WTC11 (cell line): ENCODE results near the gene NELL2. TPM values are rescaled to one million over a fixed set of nuclear protein-coding genes. Genes with fewer than 3 reads are reported as not detected.

ENCODE experiments used
- ATAC-seq: fragments of 200-7000 bp; cut with Tn5 transposase; 2 replicates; pipeline ENCODE4 v1.10.0; 2021; ENCODE audit warnings: mild to moderate bottlenecking, moderate library complexity
- CTCF ChIA-PET: fragments of 300-600 bp; sonication (Branson Sonifier 250); formaldehyde crosslinking; loops from one replicate; lab custom pipeline; 2021; ENCODE audit warnings: antibody characterized with exemption; lab: Charles Lee
- POLR2A ChIA-PET: fragments of 350-600 bp; sonication (Branson Sonifier 250); formaldehyde crosslinking; loops from one replicate; lab custom pipeline; 2021; ENCODE audit warnings: antibody characterized with exemption; lab: Charles Lee
- DNase-seq: peaks from one replicate; pipeline ENCODE4 v3.0.0; 2021; ENCODE audit warnings: low spot score
- H3K27ac Mint-ChIP-seq: 2 replicates; pipeline ENCODE4 v1.8.0; 2021; ENCODE audit warnings: mixed read lengths
- H3K27me3 Mint-ChIP-seq: 2 replicates; pipeline ENCODE4 v1.8.0; 2021; ENCODE audit warnings: low read depth, mild to moderate bottlenecking, moderate library complexity, mixed read lengths
- H3K36me3 Mint-ChIP-seq: 2 replicates; pipeline ENCODE4 v1.8.0; 2021; ENCODE audit warnings: mixed read lengths
- H3K4me1 Mint-ChIP-seq: 2 replicates; pipeline ENCODE4 v1.8.0; 2022; ENCODE audit warnings: mixed read lengths
- H3K4me3 Mint-ChIP-seq: 2 replicates; pipeline ENCODE4 v1.8.0; 2021; ENCODE audit warnings: mild to moderate bottlenecking, moderate library complexity, mixed read lengths
- H3K9me3 Mint-ChIP-seq: 2 replicates; pipeline ENCODE4 v1.8.0; 2021; ENCODE audit warnings: mixed read lengths
- CREB1 ChIP-seq: sonication (generic); formaldehyde crosslinking; IDR thresholded peaks from 2 replicates; pipeline ENCODE4 v1.8.0; 2023; ENCODE audit warnings: mild to moderate bottlenecking, missing genetic modification reagents
- EMX1 ChIP-seq: fragments of 250-450 bp; sonication (Bioruptor Pico); IDR thresholded peaks from 2 replicates; pipeline ENCODE4 v1.8.0; 2021; ENCODE audit warnings: mild to moderate bottlenecking
- ESRRA ChIP-seq: sonication (generic); formaldehyde crosslinking; IDR thresholded peaks from 2 replicates; pipeline ENCODE4 v1.8.1; 2022; ENCODE audit warnings: mild to moderate bottlenecking, missing genetic modification reagents, borderline replicate concordance
- FOXK1 ChIP-seq: sonication (generic); formaldehyde crosslinking; IDR thresholded peaks from 2 replicates; pipeline ENCODE4 v1.8.0; 2022; ENCODE audit warnings: mild to moderate bottlenecking, moderate library complexity, missing genetic modification reagents
- GRHL2 ChIP-seq: fragments of 250-450 bp; sonication (Bioruptor Pico); IDR thresholded peaks from 2 replicates; pipeline ENCODE4 v1.8.0; 2022; ENCODE audit warnings: mild to moderate bottlenecking, moderate library complexity; ENCODE audit not compliant: insufficient replicate concordance, severe bottlenecking
- HMGA2 ChIP-seq: fragments of 250-450 bp; sonication (Bioruptor Pico); IDR thresholded peaks from 2 replicates; pipeline ENCODE4 v1.4.0; 2021; ENCODE audit warnings: mild to moderate bottlenecking, moderate library complexity
- JUN ChIP-seq: sonication (generic); formaldehyde crosslinking; IDR thresholded peaks from 2 replicates; pipeline ENCODE4 v1.8.0; 2023; ENCODE audit warnings: mild to moderate bottlenecking, missing genetic modification reagents
- KAT7 ChIP-seq: sonication (generic); formaldehyde crosslinking; IDR thresholded peaks from 2 replicates; pipeline ENCODE4 v1.8.1; 2023; ENCODE audit warnings: missing genetic modification reagents, mild to moderate bottlenecking, borderline replicate concordance
- MYBL2 ChIP-seq: sonication (generic); formaldehyde crosslinking; IDR thresholded peaks from 2 replicates; pipeline ENCODE4 v1.8.1; 2023; ENCODE audit warnings: mild to moderate bottlenecking, moderate library complexity, missing genetic modification reagents
- NFE2L1 ChIP-seq: sonication (generic); formaldehyde crosslinking; IDR thresholded peaks from 2 replicates; pipeline ENCODE4 v1.8.1; 2023; ENCODE audit warnings: missing genetic modification reagents
- NR1H2 ChIP-seq: sonication (generic); formaldehyde crosslinking; IDR thresholded peaks from 2 replicates; pipeline ENCODE4 v1.9.0; 2021; ENCODE audit warnings: mild to moderate bottlenecking, moderate library complexity, missing genetic modification reagents
- SMAD4 ChIP-seq: sonication (generic); formaldehyde crosslinking; IDR thresholded peaks from 2 replicates; pipeline ENCODE4 v1.8.0; 2022; ENCODE audit warnings: mild to moderate bottlenecking, missing genetic modification reagents
- ZNF219 ChIP-seq: sonication (generic); formaldehyde crosslinking; IDR thresholded peaks from 2 replicates; pipeline ENCODE4 v1.8.0; 2023; ENCODE audit warnings: missing genetic modification reagents, mild to moderate bottlenecking, borderline replicate concordance
- ZNF671 ChIP-seq: fragments of 250-450 bp; sonication (Bioruptor Pico); IDR thresholded peaks from 2 replicates; pipeline ENCODE4 v1.8.0; 2021; ENCODE audit warnings: mild to moderate bottlenecking
- total RNA-seq: library from RNA; stranded (reverse); gene quantifications from 3 replicates; pipeline ENCODE4 v1.2.3, GENCODE V29; 2021
- TF ChIP-seq, protein P1 (sequence below): sonication (generic); formaldehyde crosslinking; IDR thresholded peaks from 2 replicates; pipeline ENCODE4 v1.8.1; 2023; ENCODE audit warnings: mild to moderate bottlenecking, moderate library complexity, missing genetic modification reagents
- TF ChIP-seq, protein P2 (sequence below): sonication (generic); formaldehyde crosslinking; IDR thresholded peaks from 2 replicates; pipeline ENCODE4 v1.8.1; 2022; ENCODE audit warnings: mild to moderate bottlenecking, missing genetic modification reagents, moderate library complexity, borderline replicate concordance
- TF ChIP-seq, protein P3 (sequence below): sonication (generic); formaldehyde crosslinking; IDR thresholded peaks from 2 replicates; pipeline ENCODE4 v1.8.1; 2023; ENCODE audit warnings: mild to moderate bottlenecking, missing genetic modification reagents
- TF ChIP-seq, protein P4 (sequence below): sonication (generic); formaldehyde crosslinking; IDR thresholded peaks from 2 replicates; pipeline ENCODE4 v1.8.0; 2022; ENCODE audit warnings: missing genetic modification reagents
- TF ChIP-seq, protein P5 (sequence below): sonication (generic); formaldehyde crosslinking; IDR thresholded peaks from 2 replicates; pipeline ENCODE4 v1.8.1; 2023; ENCODE audit warnings: mild to moderate bottlenecking, missing genetic modification reagents, borderline replicate concordance

NELL2 gene
- total RNA-seq, 1 experiment from 2014 or later: 37.4 TPM

DNA sequence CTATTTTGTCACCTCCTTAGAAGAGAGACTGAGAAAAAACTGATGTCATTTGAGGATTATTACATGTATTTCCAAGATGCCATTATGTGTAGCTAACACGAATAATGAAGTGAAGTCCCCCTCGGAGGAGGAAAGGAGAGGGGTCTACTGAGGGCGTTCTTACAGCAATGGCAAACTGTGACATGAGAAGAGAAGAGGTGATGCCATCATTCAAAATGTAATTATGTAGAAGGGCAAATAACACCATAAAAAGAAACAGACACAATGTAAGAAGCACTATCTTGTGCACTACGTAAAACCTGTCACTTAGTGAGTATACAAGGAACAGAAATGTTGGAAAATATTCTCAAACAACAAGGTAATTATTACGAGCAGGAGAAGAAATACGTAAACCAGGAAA lies 126.5 kb downstream of the NELL2 start:
- Mint-ChIP-seq H3K27me3 (no peaks in the 10 kb centered on the region), H3K36me3 (peaks cover 23% of the 10 kb centered on the region), H3K9me3 (peaks cover 15% of the 10 kb centered on the region), H3K4me1 (no peaks in the 10 kb centered on the region), H3K27ac (no peak overlapping the region), H3K4me3 (no peak overlapping the region)
- no peak for TF ChIP-seq CREB1 (CRISPR knock-in tag)
- TF ChIP-seq, protein P1, sequence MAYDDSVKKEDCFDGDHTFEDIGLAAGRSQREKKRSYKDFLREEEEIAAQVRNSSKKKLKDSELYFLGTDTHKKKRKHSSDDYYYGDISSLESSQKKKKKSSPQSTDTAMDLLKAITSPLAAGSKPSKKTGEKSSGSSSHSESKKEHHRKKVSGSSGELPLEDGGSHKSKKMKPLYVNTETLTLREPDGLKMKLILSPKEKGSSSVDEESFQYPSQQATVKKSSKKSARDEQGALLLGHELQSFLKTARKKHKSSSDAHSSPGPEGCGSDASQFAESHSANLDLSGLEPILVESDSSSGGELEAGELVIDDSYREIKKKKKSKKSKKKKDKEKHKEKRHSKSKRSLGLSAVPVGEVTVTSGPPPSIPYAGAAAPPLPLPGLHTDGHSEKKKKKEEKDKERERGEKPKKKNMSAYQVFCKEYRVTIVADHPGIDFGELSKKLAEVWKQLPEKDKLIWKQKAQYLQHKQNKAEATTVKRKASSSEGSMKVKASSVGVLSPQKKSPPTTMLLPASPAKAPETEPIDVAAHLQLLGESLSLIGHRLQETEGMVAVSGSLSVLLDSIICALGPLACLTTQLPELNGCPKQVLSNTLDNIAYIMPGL (CRISPR knock-in tag): no peak
- TF ChIP-seq, protein P2, sequence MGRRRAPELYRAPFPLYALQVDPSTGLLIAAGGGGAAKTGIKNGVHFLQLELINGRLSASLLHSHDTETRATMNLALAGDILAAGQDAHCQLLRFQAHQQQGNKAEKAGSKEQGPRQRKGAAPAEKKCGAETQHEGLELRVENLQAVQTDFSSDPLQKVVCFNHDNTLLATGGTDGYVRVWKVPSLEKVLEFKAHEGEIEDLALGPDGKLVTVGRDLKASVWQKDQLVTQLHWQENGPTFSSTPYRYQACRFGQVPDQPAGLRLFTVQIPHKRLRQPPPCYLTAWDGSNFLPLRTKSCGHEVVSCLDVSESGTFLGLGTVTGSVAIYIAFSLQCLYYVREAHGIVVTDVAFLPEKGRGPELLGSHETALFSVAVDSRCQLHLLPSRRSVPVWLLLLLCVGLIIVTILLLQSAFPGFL: no peak
- no peak for TF ChIP-seq HMGA2 (CRISPR knock-in tag)
- DNase-seq (no peak), ATAC-seq (no peak)
- CTCF ChIA-PET: no interaction called here
- POLR2A ChIA-PET: no interaction called here

DNA sequence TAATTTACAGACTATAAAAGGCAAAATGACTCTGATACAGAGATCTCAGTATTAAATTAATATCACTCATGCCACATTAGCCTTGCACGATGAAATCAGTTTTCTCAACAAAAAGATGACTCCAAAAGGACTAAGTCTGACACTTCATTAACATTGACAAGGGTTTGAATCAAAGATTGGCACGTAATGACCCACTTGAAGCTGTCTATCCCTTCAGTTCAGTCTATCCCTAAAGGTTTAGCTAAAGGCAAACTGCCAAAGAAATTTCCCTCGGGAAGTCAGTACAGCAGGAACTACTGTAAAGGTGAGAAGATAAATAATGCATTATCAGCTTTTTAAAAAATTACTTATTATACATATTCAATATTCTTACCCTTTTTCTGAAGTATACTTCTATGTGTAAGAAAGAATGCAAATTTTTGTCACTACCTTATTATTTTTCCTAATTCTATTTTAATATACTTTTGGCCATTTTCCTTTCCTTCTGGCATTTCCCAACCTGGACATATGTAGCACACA lies 127.1 kb downstream of the NELL2 start:
- DNase-seq: no peak
- H3K4me3 Mint-ChIP-seq: no peak overlapping the region
- no peak for TF ChIP-seq ESRRA (CRISPR knock-in tag)
- TF ChIP-seq JUN (CRISPR knock-in tag): no peak
- no peak for TF ChIP-seq NFE2L1 (CRISPR knock-in tag)
- TF ChIP-seq GRHL2 (CRISPR knock-in tag): no peak
- no peak for TF ChIP-seq ZNF219
- TF ChIP-seq, protein P3, sequence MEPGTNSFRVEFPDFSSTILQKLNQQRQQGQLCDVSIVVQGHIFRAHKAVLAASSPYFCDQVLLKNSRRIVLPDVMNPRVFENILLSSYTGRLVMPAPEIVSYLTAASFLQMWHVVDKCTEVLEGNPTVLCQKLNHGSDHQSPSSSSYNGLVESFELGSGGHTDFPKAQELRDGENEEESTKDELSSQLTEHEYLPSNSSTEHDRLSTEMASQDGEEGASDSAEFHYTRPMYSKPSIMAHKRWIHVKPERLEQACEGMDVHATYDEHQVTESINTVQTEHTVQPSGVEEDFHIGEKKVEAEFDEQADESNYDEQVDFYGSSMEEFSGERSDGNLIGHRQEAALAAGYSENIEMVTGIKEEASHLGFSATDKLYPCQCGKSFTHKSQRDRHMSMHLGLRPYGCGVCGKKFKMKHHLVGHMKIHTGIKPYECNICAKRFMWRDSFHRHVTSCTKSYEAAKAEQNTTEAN (CRISPR knock-in tag): no peak
- TF ChIP-seq ZNF671: no peak
- no peak for TF ChIP-seq KAT7 (CRISPR knock-in tag)
- no peak for TF ChIP-seq SMAD4 (CRISPR knock-in tag)
- no peak for TF ChIP-seq EMX1
- TF ChIP-seq, protein P2: no peak
- TF ChIP-seq, protein P4, sequence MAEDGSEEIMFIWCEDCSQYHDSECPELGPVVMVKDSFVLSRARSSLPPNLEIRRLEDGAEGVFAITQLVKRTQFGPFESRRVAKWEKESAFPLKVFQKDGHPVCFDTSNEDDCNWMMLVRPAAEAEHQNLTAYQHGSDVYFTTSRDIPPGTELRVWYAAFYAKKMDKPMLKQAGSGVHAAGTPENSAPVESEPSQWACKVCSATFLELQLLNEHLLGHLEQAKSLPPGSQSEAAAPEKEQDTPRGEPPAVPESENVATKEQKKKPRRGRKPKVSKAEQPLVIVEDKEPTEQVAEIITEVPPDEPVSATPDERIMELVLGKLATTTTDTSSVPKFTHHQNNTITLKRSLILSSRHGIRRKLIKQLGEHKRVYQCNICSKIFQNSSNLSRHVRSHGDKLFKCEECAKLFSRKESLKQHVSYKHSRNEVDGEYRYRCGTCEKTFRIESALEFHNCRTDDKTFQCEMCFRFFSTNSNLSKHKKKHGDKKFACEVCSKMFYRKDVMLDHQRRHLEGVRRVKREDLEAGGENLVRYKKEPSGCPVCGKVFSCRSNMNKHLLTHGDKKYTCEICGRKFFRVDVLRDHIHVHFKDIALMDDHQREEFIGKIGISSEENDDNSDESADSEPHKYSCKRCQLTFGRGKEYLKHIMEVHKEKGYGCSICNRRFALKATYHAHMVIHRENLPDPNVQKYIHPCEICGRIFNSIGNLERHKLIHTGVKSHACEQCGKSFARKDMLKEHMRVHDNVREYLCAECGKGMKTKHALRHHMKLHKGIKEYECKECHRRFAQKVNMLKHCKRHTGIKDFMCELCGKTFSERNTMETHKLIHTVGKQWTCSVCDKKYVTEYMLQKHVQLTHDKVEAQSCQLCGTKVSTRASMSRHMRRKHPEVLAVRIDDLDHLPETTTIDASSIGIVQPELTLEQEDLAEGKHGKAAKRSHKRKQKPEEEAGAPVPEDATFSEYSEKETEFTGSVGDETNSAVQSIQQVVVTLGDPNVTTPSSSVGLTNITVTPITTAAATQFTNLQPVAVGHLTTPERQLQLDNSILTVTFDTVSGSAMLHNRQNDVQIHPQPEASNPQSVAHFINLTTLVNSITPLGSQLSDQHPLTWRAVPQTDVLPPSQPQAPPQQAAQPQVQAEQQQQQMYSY (CRISPR knock-in tag): no peak
- TF ChIP-seq, protein P5, sequence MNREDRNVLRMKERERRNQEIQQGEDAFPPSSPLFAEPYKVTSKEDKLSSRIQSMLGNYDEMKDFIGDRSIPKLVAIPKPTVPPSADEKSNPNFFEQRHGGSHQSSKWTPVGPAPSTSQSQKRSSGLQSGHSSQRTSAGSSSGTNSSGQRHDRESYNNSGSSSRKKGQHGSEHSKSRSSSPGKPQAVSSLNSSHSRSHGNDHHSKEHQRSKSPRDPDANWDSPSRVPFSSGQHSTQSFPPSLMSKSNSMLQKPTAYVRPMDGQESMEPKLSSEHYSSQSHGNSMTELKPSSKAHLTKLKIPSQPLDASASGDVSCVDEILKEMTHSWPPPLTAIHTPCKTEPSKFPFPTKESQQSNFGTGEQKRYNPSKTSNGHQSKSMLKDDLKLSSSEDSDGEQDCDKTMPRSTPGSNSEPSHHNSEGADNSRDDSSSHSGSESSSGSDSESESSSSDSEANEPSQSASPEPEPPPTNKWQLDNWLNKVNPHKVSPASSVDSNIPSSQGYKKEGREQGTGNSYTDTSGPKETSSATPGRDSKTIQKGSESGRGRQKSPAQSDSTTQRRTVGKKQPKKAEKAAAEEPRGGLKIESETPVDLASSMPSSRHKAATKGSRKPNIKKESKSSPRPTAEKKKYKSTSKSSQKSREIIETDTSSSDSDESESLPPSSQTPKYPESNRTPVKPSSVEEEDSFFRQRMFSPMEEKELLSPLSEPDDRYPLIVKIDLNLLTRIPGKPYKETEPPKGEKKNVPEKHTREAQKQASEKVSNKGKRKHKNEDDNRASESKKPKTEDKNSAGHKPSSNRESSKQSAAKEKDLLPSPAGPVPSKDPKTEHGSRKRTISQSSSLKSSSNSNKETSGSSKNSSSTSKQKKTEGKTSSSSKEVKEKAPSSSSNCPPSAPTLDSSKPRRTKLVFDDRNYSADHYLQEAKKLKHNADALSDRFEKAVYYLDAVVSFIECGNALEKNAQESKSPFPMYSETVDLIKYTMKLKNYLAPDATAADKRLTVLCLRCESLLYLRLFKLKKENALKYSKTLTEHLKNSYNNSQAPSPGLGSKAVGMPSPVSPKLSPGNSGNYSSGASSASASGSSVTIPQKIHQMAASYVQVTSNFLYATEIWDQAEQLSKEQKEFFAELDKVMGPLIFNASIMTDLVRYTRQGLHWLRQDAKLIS (CRISPR knock-in tag): no peak
- TF ChIP-seq FOXK1: no peak
- no peak for TF ChIP-seq MYBL2 (CRISPR knock-in tag)
- TF ChIP-seq CREB1 (CRISPR knock-in tag): no peak
- no peak for TF ChIP-seq NR1H2

More for the DNA sequence above, 127.1 kb downstream of the NELL2 start:
- Mint-ChIP-seq H3K4me1 (no peaks in the 10 kb centered on the region), H3K27ac (no peak overlapping the region), H3K9me3 (peaks cover 19% of the 10 kb centered on the region), H3K27me3 (no peaks in the 10 kb centered on the region), H3K36me3 (peaks cover 26% of the 10 kb centered on the region)
- POLR2A ChIA-PET: no interaction called here
- CTCF ChIA-PET: no interaction called here
- no peak for ATAC-seq
